Measurements from ENCODE around the gene FANCM. TPM values are rescaled to one million over a fixed set of nuclear protein-coding genes. Genes with fewer than 3 reads are reported as not detected.

The FANCM gene
- total RNA-seq, 1 experiment from 2014 or later = 6.6 TPM

DNA sequence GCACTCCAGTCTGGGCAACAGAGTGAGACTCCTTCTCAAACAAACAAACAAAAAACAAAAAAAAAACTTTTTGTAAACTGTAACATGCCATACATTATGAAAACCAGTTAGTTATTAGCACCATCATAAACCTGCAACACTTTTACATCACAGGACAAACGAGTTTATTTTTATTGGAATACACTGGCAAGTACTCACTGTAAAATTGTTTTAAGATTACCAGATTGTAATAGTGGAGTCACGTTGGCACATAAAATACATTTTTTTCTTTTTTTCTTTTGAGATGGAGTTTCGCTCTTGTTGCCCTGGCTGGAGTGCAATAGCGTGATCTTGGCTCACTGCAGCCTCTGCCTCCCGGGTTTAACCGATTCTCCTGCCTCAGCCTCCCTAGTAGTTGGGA lies 17.1 kb upstream of the FANCM start:
- Histone ChIP-seq H3K36me3 (ENCODE audit: control insufficient read depth, insufficient read depth, low read length) (peaks cover 40% of the 10 kb centered on the region), H3K4me1 (ENCODE audit: control insufficient read depth, insufficient read depth, low read length) (no peaks in the 10 kb centered on the region), H3K27ac (ENCODE audit: low read length) (no peak overlapping the region), H3K4me3 (ENCODE audit: low read depth in 2 of 2, low read length in 2 of 2) (no peak overlapping the region), H3K27me3 (ENCODE audit: control insufficient read depth, insufficient read depth, low read length) (no peaks in the 10 kb centered on the region), H3K9me3 (ENCODE audit: control insufficient read depth, insufficient read depth, low read depth, low read length) (no peaks in the 10 kb centered on the region)
- CTCF ChIA-PET = no interaction called here
- POLR2A ChIA-PET = no interaction called here
- TF ChIP-seq, protein P1, sequence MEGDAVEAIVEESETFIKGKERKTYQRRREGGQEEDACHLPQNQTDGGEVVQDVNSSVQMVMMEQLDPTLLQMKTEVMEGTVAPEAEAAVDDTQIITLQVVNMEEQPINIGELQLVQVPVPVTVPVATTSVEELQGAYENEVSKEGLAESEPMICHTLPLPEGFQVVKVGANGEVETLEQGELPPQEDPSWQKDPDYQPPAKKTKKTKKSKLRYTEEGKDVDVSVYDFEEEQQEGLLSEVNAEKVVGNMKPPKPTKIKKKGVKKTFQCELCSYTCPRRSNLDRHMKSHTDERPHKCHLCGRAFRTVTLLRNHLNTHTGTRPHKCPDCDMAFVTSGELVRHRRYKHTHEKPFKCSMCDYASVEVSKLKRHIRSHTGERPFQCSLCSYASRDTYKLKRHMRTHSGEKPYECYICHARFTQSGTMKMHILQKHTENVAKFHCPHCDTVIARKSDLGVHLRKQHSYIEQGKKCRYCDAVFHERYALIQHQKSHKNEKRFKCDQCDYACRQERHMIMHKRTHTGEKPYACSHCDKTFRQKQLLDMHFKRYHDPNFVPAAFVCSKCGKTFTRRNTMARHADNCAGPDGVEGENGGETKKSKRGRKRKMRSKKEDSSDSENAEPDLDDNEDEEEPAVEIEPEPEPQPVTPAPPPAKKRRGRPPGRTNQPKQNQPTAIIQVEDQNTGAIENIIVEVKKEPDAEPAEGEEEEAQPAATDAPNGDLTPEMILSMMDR (IDR thresholded peaks at IDR 0.05) = no peak
- no peak for TF ChIP-seq POLR2AphosphoS5 (IDR thresholded peaks at IDR 0.05; ENCODE audit: low read depth, low read length)
- TF ChIP-seq SIN3A (IDR thresholded peaks at IDR 0.05; ENCODE audit: borderline replicate concordance, insufficient read depth, low read depth, low read length) = no peak
- TF ChIP-seq, protein P2, sequence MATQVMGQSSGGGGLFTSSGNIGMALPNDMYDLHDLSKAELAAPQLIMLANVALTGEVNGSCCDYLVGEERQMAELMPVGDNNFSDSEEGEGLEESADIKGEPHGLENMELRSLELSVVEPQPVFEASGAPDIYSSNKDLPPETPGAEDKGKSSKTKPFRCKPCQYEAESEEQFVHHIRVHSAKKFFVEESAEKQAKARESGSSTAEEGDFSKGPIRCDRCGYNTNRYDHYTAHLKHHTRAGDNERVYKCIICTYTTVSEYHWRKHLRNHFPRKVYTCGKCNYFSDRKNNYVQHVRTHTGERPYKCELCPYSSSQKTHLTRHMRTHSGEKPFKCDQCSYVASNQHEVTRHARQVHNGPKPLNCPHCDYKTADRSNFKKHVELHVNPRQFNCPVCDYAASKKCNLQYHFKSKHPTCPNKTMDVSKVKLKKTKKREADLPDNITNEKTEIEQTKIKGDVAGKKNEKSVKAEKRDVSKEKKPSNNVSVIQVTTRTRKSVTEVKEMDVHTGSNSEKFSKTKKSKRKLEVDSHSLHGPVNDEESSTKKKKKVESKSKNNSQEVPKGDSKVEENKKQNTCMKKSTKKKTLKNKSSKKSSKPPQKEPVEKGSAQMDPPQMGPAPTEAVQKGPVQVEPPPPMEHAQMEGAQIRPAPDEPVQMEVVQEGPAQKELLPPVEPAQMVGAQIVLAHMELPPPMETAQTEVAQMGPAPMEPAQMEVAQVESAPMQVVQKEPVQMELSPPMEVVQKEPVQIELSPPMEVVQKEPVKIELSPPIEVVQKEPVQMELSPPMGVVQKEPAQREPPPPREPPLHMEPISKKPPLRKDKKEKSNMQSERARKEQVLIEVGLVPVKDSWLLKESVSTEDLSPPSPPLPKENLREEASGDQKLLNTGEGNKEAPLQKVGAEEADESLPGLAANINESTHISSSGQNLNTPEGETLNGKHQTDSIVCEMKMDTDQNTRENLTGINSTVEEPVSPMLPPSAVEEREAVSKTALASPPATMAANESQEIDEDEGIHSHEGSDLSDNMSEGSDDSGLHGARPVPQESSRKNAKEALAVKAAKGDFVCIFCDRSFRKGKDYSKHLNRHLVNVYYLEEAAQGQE (IDR thresholded peaks at IDR 0.05; ENCODE audit: insufficient read depth in 1 of 2, low read depth in 2 of 2, low read length in 1 of 2) = no peak
- no peak for TF ChIP-seq TCF7L2 (IDR thresholded peaks at IDR 0.05; ENCODE audit: low read depth, low read length)
- BruUV-seq (replicated peaks) = no TSS peak
- no peak for DNase-seq (ENCODE audit: low read depth, low spot score)
- in situ Hi-C loops (cut with HindIII; ENCODE audit: low pct_unique_long_range_greater_than_20kb, low sequenced_read_pairs) (no loop called here), intact Hi-C loops (cut with micrococcal nuclease; ENCODE audit: unreplicated experiment) (no loop called here)
- ATAC-seq = no peak

DNA sequence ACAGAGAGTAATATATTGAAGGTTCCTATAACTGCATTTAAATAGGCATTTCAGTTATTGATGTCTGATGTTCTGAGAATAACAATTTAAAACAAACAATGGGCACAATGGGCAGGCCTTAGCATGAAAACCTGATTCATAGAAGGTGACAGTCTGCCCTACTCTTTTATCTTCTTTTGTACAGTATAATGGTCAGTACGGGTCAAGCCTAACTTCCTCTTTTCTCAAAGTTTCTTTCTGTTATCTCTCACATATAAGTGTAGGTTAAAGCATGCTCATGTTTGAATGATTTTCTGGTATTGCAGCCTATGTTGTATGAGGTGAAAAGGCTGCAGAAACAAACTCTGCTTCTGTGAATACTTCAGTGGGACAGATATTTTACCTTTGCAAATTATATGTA lies 15.6 kb upstream of the FANCM start:
- DNase-seq (ENCODE audit: low read depth, low spot score) (no peak), ATAC-seq (no peak)
- CTCF ChIA-PET = no interaction called here
- Histone ChIP-seq H3K27me3 (ENCODE audit: control insufficient read depth, insufficient read depth, low read length) (no peaks in the 10 kb centered on the region), H3K27ac (ENCODE audit: low read length) (no peak overlapping the region), H3K4me3 (ENCODE audit: low read depth in 2 of 2, low read length in 2 of 2) (no peak overlapping the region), H3K4me1 (ENCODE audit: control insufficient read depth, insufficient read depth, low read length) (no peaks in the 10 kb centered on the region), H3K36me3 (ENCODE audit: control insufficient read depth, insufficient read depth, low read length) (peaks cover 26% of the 10 kb centered on the region), H3K9me3 (ENCODE audit: control insufficient read depth, insufficient read depth, low read depth, low read length) (no peaks in the 10 kb centered on the region)
- BruUV-seq (replicated peaks) = TSS peak; percentile 46
- intact Hi-C loops (cut with micrococcal nuclease; ENCODE audit: unreplicated experiment) (no loop called here), in situ Hi-C loops (cut with HindIII; ENCODE audit: low pct_unique_long_range_greater_than_20kb, low sequenced_read_pairs) (no loop called here)
- POLR2A ChIA-PET = no interaction called here
- TF ChIP-seq, protein P1 (IDR thresholded peaks at IDR 0.05) = no peak

DNA sequence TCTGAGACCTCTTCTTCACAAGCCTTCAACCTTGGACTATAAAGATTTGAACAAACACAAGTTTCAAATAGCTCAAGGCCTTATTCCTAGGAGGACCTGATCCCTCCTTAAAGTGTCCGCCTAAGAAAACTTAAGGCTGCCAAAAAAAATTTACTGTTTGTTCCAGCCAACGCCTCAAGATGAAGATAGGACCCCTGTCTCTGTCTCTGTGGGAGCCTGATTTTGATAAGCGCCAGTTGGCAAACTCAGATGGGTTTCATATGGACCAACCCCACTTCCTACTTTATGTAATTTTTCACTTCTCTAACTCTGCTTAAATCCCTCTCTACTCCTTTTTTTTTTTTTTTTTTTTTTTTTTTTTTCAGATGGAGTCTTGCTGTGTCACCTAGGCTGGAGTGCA lies 12.5 kb upstream of the FANCM start:
- no peak for DNase-seq (ENCODE audit: low read depth, low spot score)
- H3K27ac ChIP-seq (ENCODE audit: low read length) = no peak overlapping the region
- in situ Hi-C loops (cut with HindIII; ENCODE audit: low pct_unique_long_range_greater_than_20kb, low sequenced_read_pairs) = no loop called here
- H3K27me3 ChIP-seq (ENCODE audit: control insufficient read depth, insufficient read depth, low read length) = no peaks in the 10 kb centered on the region
- no TSS peak for BruUV-seq (replicated peaks)
- peaks cover 11% of the 10 kb centered on the region for H3K36me3 ChIP-seq (ENCODE audit: control insufficient read depth, insufficient read depth, low read length)
- ATAC-seq = no peak
- intact Hi-C loops (cut with micrococcal nuclease; ENCODE audit: unreplicated experiment) = no loop called here
- H3K9me3 ChIP-seq (ENCODE audit: control insufficient read depth, insufficient read depth, low read depth, low read length) = no peaks in the 10 kb centered on the region
- CTCF ChIA-PET = no interaction called here
- POLR2A ChIA-PET = no interaction called here
- TF ChIP-seq SIN3A (IDR thresholded peaks at IDR 0.05; ENCODE audit: borderline replicate concordance, insufficient read depth, low read depth, low read length) = no peak
- no peak for TF ChIP-seq POLR2AphosphoS5 (IDR thresholded peaks at IDR 0.05; ENCODE audit: low read depth, low read length)
- TF ChIP-seq TCF7L2 (IDR thresholded peaks at IDR 0.05; ENCODE audit: low read depth, low read length) = no peak
- TF ChIP-seq, protein P1 (IDR thresholded peaks at IDR 0.05) = no peak
- TF ChIP-seq, protein P2 (IDR thresholded peaks at IDR 0.05; ENCODE audit: insufficient read depth in 1 of 2, low read depth in 2 of 2, low read length in 1 of 2) = no peak
- no peaks in the 10 kb centered on the region for H3K4me1 ChIP-seq (ENCODE audit: control insufficient read depth, insufficient read depth, low read length)
- no peak overlapping the region for H3K4me3 ChIP-seq (ENCODE audit: low read depth in 2 of 2, low read length in 2 of 2)

Data from Panc1 (cell line).